ENCODE measurements around the gene PCGF1. TPM values are rescaled to one million over a fixed set of nuclear protein-coding genes. Genes with fewer than 3 reads are reported as not detected.

Gene PCGF1
- total RNA-seq (ENCODE audit: low replicate concordance): 21.1 and 36.6 TPM in 2 replicates

GRCh38 chr2:74507145-74507925 lies at the start of gene PCGF1:
PCGF1 (minus strand) TSS chr2:74507695; CDS start chr2:74507668, 27 bp downstream.

GRCh38 chr2:74553892-74554819 lies 46.7 kb upstream of the PCGF1 start, which contains the start of the genes DOK1 and LOXL3:
DOK1 (plus strand) TSS chr2:74554720; CDS start chr2:74554755, 35 bp downstream.
LOXL3 (minus strand) TSS chr2:74553942; CDS start chr2:74552634, 1,308 bp downstream.

GRCh38 chr2:74529357-74530238 lies 22.1 kb upstream of the PCGF1 start, which contains the start of the genes AUP1 and HTRA2:
AUP1 (minus strand) TSS chr2:74529706; CDS start chr2:74529629, 77 bp downstream.
HTRA2 (plus strand) TSS chr2:74529933; CDS start chr2:74530007, 74 bp downstream.

GRCh38 chr2:74525717-74526648 lies 18.5 kb upstream of the PCGF1 start, which contains the start of gene DQX1:
DQX1 (minus strand) TSS chr2:74526231; CDS start chr2:74525729, 502 bp downstream.

GRCh38 chr2:74514368-74515270 lies 7.1 kb upstream of the PCGF1 start, which contains the start of gene TLX2:
TLX2 (plus strand) TSS chr2:74514450; CDS start chr2:74514807, 357 bp downstream.

GRCh38 chr2:74499267-74499939 lies 8.1 kb downstream of the PCGF1 start, which contains the start of gene LBX2:
LBX2 (minus strand) TSS chr2:74499603; CDS start chr2:74499537, 66 bp downstream.

GRCh38 chr2:74482801-74483674 lies 24.5 kb downstream of the PCGF1 start, which contains the start of the genes CCDC142 and TTC31:
CCDC142 (minus strand) TSS chr2:74482998; CDS start chr2:74482837, 161 bp downstream.
TTC31 (plus strand) TSS chr2:74483081; CDS start chr2:74483096, 15 bp downstream.

GRCh38 chr2:74472086-74472944 lies 35.2 kb downstream of the PCGF1 start, which contains the start of gene MRPL53:
MRPL53 (minus strand) TSS chr2:74472680; CDS start chr2:74472660, 20 bp downstream.

GRCh38 chr2:74458132-74458937 lies 49.2 kb downstream of the PCGF1 start, which contains the start of gene WBP1:
WBP1 (plus strand) TSS chr2:74458438; CDS start chr2:74458603, 165 bp downstream.

Other genes starting within 250 kb of the PCGF1 start
- 0.08 TPM in 1 of 2 replicates, not detected in the other for gene SLC4A5, start 164.3 kb downstream of the PCGF1 start, total RNA-seq (ENCODE audit: low replicate concordance)
- 180 and 332 TPM in 2 replicates for gene DCTN1, start 127.4 kb downstream of the PCGF1 start, total RNA-seq (ENCODE audit: low replicate concordance)
- 0.59 and 0.98 TPM in 2 replicates for gene C2orf81, start 86.1 kb downstream of the PCGF1 start, total RNA-seq (ENCODE audit: low replicate concordance)
- 31.8 and 40.5 TPM in 2 replicates for gene WDR54, start 86.0 kb downstream of the PCGF1 start, total RNA-seq (ENCODE audit: low replicate concordance)
- gene RTKN, start 65.8 kb downstream of the PCGF1 start, total RNA-seq (ENCODE audit: low replicate concordance): 11.0 and 16.5 TPM in 2 replicates
- gene INO80B, start 52.6 kb downstream of the PCGF1 start, total RNA-seq (ENCODE audit: low replicate concordance): 9.2 and 41.0 TPM in 2 replicates
- gene WBP1, start 49.3 kb downstream of the PCGF1 start, total RNA-seq (ENCODE audit: low replicate concordance): 68.7 and 75.7 TPM in 2 replicates
- 42.6 and 54.5 TPM in 2 replicates for gene MOGS, start 42.3 kb downstream of the PCGF1 start, total RNA-seq (ENCODE audit: low replicate concordance)
- gene MRPL53, start 35.0 kb downstream of the PCGF1 start, total RNA-seq (ENCODE audit: low replicate concordance): 54.0 and 95.4 TPM in 2 replicates
- gene CCDC142, start 24.7 kb downstream of the PCGF1 start, total RNA-seq (ENCODE audit: low replicate concordance): 14.8 and 20.5 TPM in 2 replicates
- 7.8 and 8.2 TPM in 2 replicates for gene TTC31, start 24.6 kb downstream of the PCGF1 start, total RNA-seq (ENCODE audit: low replicate concordance)
- gene LBX2, start 8.1 kb downstream of the PCGF1 start, total RNA-seq (ENCODE audit: low replicate concordance): 0.30 and 0.94 TPM in 2 replicates
- not detected in 2 replicates for gene TLX2, start 6.8 kb upstream of the PCGF1 start, total RNA-seq (ENCODE audit: low replicate concordance)
- not detected in 2 replicates for gene DQX1, start 18.5 kb upstream of the PCGF1 start, total RNA-seq (ENCODE audit: low replicate concordance)
- gene AUP1, start 22.0 kb upstream of the PCGF1 start, total RNA-seq (ENCODE audit: low replicate concordance): 78.0 and 99.1 TPM in 2 replicates
- gene HTRA2, start 22.2 kb upstream of the PCGF1 start, total RNA-seq (ENCODE audit: low replicate concordance): 41.3 and 60.8 TPM in 2 replicates
- 25.5 and 62.8 TPM in 2 replicates for gene LOXL3, start 46.2 kb upstream of the PCGF1 start, total RNA-seq (ENCODE audit: low replicate concordance)
- gene DOK1, start 47.0 kb upstream of the PCGF1 start, total RNA-seq (ENCODE audit: low replicate concordance): 21.3 and 32.8 TPM in 2 replicates
- 0.08 TPM in 1 of 2 replicates, not detected in the other for gene M1AP, start 140.6 kb upstream of the PCGF1 start, total RNA-seq (ENCODE audit: low replicate concordance)
- gene SEMA4F, start 146.6 kb upstream of the PCGF1 start, total RNA-seq (ENCODE audit: low replicate concordance): 5.5 and 5.6 TPM in 2 replicates

All from smooth muscle cell of the coronary artery (primary cell).